Activated CD8-positive, alpha-beta memory T cell treated with anti-CD3 and anti-CD28 coated beads for 4 hours (primary cell): ENCODE results near the gene MKI67.

Source experiments
- DNase-seq, 2 donors: peaks; one replicate each; pipeline ENCODE4 v3.0.0-alpha.2; 2020; ENCODE audit warnings: low read depth in 2 of 2

The MKI67 gene

DNA sequence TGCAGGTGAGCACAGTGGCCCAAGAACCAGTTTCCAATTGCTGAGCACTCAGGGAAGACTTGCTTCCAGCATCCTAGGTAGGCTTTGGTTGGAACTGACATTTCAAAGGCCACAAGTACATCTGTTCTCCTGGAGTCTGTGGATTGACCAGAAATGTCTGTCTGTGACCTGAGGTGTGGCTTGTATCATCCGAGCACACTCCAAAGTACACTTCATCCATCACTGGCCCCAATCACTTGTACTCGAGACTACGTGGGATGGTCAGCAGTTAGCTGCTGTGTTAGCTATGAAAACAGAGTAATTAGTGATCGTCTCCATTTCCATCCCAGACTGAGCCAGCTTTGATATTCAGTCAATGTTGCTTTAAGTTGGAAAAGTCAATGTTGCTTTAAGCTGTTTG, 45.0 kb downstream of the MKI67 start:
- DNase-seq, result no peak

DNA sequence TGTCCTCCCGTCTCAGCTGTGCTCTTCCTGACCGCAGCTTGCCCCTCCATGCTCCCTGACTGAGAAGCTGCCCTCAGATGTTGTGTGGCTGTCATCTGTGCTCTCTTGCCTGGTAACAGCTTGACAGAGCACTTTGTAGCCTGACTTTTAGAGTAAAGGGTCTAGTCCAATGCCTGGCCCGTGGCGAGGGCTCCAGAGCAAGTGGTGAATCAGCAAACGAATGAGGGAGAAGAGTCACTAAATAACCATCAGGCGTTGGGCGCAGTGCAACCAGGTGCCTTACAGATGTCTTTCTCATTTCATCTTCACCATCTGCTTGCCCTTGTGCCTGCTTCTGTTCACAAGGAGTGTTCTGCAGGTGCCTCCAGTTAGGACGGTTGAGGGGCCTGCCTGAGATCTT, 45.6 kb downstream of the MKI67 start:
- DNase-seq, result no peak

DNA sequence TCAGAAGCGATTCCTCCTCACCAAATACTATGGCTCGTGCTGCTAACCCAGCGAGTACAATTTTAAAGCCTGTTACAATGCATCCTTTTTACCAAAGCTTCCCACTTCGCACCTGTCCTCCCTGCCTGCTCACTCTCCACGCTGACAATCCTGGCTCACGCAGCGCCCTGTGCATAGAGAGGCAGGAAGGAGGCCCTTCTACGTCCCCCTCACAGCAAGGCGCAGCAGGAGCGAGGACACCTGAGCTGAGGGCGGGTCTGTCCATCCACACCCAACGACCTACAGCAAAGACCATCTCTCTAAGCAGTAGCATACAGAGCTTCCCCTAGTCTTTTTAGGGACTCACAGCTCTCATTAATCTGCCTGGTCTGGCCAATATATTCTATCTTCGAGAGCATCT, 46.0 kb downstream of the MKI67 start:
- no peak for DNase-seq

DNA sequence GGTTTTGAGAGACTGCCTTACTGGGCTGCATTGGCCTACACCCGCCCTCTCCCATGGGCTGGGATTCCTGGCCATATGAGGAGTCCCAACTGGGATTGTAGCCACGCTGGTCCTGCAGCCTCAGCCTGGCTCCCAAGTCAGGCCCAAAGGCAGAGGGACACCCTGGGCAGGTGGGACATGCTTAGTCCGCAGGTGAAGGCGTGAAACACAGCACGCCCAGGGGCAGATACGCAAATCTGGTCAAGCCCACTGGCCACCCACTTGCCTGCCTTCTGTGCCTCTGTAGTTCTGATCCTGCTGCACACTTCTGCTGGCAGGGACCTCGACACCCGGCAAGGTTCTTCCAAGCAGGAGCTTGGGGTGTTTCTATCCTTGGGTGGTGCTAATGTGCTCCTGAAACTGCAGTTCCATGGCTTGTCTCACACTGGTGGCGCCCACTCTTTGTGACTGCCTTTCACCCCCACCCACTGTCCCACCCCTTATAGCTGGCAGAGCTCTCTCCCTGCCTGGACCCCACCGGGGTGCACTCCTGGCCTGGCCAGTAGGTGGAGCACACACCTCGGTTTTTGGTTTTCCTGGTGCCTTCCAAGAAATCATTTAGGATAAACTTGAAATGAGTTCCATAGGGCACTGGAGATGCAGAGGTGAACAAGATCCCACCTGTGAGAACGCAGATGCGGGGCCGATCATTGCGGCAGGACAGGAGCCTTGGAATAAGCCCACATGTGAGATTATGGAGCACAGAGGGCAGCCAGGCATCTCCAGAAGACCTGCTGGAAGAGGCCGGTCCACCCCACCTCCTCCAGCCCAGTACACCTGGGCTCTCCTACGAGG, 47.9 kb downstream of the MKI67 start:
- DNase-seq, result no peak

DNA sequence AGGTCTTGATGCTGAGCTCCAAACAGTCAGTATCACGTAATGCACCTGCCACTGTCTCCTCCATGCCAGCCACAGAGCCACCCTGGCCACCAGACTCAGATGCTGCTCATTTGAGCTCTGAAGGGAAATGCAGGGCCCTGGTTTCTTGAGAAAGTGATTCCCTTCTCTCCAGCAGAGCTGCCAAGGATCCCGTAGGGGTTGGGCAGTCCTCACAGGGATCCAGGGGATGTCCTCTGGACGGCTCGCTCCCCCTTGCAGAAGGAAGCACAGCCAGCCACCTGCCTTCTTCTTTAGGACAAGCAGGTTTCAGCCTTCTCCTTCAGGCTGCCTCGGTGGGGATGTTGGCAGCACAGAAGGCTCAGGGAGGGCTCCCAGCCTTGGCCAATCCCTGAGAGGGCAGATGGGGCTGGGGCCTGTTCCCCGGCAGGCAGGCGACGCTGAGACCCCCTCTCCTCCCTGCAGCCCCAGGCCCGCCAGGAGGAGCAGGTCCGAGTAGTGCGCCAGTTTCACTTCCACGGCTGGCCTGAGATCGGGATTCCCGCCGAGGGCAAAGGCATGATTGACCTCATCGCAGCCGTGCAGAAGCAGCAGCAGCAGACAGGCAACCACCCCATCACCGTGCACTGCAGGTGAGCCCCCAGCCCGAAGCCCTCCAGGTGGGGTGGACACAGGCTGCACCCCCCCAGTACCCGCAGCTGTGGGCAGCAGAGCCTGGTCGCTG, 48.9 kb downstream of the MKI67 start:
- DNase-seq, result no peak

DNA sequence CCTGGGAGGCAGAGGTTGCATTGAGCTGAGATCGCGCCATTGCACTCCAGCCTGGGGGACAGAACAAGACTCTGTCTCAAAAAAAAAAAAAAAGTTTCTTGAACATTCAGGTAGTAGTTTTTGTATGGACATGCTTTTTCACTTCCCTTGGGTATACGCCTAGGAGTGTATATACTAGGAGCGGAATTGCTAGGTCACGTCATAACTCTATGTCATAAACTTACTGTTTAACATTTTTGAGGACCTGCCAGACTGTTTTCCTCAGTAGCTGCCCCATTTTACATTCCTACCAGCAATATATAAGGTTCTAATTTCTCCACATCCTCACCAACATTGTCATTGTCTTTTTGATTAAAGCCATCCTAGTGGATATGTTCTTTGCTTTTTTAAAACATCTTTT, 51.6 kb downstream of the MKI67 start:
- no peak for DNase-seq

DNA sequence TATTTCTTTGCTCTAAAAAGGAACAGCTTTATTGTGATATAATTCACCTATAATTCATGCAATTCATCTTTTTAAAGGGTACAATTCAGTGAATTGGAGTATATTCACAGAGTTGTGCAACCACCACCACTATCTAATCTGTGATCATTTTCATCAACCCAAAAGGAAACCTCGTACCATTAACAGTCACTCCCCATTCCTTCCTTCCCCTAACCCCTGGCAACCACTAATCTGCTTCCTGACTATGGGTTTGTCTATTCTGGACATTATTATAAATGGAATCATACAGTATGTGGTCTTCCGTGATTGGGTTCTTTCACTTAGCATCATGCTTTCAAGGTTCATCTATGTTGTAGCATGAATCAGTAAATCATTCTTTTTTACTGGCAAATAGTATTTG, 52.3 kb downstream of the MKI67 start:
- DNase-seq, result no peak

DNA sequence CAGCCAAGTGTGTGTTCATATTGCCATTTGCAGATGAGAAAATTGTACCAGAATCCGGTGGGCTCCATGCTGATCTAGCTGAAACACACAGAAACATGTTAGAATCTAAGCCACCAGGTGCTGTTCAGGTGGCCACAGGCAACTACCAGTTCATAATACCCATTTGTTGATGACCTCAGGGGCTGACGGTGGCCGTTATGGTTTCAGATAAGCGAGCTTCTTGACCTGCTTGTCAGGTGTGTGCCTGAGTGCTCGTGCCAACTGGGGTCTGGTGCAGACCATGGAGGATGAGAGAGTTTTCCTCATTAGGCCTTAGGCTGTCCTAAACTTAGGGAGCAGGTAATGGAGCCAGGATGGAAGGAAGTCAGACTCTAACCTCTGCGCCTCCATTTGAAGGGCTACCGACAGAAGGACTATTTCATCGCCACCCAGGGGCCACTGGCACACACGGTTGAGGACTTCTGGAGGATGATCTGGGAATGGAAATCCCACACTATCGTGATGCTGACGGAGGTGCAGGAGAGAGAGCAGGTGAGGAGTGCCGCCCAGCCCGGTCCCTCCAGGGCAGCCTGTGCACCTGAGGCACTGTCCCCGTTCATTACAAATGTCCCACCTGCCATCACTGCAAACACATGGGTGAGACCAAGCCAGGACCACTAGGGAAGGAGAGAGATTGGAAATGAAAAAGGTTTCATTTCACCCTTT, 53.1 kb downstream of the MKI67 start:
- no peak for DNase-seq

DNA sequence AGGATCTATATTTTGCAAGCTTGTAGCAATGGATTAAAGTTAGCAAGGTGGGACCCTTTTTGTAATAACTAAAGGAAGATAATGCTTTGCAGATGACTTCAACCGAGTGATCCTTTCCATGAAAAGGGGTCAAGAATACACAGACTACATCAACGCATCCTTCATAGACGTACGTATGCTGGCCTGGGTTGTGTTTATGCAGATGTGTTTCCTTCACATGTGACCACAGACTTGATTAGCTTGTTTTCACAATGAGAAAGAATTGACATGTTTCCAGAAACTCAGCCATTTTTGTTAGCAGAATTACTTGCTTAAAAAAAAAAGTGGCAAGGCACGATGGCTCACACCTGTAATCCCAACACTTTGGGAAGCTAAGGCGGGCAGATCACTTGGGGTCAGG, 54.2 kb downstream of the MKI67 start:
- DNase-seq, result no peak

DNA sequence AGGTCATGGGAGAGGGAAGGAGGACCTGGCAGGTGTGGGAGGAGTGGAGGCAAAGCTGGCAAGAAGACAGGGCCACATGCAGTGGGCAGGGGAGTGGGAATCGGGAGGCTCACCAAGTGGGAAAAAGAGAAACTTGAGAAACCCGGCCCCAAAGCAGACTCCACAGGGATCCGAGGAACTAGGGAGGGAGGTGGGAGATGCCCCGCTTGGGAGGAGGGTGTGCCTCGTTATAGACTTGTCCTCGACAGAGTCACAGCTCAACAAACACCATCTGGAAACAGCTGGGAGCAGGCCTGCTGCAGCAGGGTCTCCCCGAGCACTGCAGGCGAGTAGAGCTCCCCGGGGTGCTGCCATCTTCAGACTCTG, 54.8 kb downstream of the MKI67 start:
- DNase-seq, result no peak

DNA sequence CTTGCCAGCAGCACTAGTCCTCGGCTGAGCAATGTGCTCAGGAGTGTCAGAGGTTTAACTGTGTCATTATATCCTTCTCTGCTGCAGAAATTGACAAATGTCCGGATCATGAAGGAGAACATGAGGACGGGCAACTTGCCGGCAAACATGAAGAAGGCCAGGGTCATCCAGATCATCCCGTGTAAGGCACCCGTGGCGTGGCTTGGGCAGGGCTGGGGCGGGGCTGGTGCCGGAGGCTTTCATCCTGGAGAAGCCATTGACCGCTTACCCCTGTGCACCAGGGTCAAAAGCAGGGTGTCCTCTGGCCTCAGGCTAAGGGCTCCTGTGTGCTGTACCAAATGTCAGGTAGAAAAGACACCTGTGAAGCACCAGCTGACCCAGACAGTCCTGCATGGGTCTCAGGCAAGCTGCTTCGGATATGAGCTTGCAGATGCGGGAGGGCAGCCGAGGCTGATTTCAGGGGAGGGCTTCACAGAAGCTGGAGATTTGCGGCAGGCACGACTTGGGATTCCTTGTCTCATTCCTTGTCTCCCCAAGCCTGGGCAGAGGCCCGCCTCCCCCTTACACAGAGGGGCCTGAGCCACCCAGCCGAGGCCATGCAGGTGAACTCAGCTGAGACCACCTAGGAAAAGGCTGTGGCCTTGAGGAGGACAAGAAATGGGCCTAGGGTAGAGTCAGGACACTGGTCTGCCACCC, 55.4 kb downstream of the MKI67 start:
- DNase-seq, result no peak

DNA sequence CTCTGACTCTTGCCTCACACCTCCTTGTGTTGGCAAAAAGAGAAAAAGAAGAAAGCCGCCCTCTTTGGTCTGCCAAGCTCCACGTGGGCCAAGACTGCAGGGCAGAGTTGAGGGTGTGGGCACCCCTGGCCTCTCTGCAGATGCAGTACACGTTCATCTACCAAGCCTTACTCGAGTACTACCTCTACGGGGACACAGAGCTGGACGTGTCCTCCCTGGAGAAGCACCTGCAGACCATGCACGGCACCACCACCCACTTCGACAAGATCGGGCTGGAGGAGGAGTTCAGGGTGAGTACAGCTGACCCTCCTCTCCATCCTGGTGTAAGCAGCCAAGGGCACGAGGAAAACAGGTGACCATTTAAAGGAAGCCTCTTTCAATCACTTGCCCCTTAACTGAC, 56.1 kb downstream of the MKI67 start:
- DNase-seq, result no peak

DNA sequence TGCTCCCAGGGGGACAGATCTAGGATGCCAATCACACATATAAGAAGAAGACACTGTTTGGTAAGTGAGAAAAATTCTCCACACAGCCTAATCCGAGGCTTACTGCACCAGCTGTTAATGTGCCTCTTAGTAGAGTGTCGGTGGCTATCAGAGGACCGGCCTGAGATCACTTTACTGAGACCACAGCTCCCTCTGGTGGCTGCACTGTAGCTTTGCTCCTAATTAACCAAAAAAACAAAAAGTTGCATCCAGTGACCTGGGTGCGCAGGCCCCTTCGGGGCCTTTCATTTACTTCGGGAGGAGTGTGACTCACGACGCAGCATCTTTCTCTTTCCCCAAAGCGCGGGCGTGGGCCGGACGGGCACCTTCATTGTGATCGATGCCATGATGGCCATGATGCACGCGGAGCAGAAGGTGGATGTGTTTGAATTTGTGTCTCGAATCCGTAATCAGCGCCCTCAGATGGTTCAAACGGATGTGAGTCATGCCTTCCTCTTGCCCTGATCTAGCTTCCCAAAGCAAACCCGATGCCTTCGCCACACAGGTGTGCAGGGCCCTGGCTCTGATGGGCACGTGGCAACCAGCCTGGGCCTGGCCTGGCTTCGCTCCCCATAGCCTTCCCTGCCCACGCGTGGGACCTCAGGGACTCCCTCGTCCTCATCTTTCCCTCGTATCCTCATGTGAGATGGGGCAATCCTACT, 56.7 kb downstream of the MKI67 start:
- peak; percentile 44 to 59 for DNase-seq

DNA sequence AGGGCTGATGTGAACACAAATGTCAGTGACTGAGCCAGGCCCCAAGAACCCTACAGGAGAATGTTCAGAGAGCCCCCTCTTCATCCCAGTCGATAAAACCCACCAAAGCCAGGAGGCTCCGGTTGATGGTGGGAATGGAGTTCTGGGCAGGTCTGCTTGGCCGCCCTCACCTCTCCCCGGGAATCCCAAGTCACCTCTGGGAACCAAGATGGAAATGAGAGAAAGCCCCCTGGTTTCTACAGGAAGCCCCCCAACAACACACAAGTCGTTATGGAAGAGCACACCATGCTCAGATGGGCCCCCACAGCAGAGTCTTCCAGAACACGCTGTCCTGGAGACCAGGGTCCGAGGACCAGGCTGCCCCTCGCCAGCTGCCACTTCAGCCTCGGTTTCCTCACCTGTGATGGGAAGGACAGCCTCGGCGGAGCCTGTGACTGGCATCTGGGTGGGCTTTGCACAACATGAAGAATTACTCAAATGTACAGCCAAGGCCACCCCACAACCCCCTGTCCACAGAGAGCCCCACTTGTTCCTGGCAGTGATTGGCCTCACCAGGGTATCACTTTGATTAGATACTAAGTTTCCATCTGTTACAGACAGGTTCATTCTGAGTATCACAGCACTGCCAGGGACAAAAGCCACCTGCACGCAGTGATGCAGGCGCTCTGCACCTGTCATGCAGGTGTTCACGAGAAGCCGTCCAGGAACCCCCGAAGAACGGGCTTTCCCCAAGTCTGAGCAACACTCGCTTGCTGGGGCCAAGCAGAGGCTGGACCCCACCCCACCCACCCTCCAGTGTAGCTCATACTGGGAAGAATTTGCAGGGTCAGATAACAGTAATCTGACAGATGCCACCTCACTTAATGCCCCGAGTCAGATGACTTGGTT, 57.6 kb downstream of the MKI67 start:
- no peak for DNase-seq

DNA sequence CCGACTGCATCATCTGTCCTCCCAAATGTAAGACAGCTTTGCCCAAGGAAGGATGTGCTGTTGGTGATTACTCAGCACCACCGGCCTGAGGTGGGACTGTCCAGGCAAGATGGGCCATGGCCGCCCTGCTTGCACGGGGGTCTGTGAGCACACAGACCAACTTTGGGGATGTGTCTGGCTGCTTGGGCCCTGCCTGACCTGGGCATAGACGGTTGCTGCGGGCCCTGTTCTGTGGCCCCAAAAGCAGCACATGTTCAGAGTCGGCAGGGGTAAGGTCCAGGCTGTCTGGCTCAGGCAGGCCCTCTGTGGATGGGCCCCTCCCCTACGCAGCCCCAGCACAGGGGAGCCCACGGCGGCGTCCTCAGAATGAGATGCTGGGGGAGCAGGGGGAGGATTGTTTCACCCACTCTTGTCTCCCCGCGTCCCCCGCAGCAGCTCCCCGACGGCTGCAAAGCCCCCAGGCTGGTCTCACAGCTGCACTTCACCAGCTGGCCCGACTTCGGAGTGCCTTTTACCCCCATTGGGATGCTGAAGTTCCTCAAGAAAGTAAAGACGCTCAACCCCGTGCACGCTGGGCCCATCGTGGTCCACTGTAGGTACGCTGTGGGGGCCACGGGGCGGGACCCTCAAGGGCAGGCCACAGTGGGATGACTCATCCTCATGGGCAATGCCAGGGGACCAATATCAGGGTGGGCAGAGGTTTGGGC, 58.4 kb downstream of the MKI67 start:
- DNase-seq, result no peak

DNA sequence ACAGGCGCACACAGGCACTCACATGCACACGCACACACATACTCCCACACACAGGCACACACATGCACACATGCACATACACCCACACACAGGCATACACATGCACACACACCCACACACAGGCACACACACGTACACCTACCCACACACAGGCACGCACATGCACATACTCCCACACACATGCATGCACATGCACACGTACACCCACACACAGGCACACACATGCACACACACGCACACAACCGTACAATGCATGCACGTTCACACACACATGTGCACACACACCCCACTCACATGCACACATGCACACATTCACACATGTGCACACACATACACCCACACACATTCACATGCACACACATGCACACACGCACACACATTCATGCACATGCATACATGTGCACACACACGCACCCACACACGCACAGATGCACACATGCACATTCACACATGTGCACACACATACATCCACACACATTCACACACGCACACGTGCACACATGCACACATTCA, 59.3 kb downstream of the MKI67 start:
- DNase-seq, result no peak

DNA sequence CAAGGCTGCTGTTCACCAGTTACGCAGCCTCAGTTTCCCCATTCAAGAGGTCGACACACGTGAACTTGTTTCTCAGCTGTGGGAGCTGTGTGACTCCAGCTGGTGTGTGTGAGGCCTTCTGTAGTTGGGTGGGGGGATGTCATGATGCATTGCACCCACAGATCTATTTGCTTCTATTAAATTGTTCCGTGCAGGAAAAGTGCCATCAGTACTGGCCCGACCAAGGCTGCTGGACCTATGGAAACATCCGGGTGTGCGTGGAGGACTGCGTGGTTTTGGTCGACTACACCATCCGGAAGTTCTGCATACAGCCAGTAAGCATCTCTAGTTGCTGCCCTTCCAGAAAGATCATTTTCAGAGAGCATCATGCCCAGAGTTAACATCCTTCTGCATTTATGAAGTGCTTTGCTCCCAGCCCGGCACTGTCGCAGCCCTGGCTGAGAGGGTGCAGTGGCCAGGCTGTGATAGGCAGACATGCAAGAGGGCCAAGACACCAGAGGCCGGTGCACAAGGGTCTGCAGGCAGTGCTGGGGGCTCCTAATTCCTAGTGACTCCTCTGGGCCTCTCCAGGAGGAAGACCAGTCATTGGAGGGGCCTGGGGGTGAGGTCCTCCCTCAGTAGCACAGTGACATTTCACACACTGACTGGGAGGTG, 60.2 kb downstream of the MKI67 start:
- no peak for DNase-seq

DNA sequence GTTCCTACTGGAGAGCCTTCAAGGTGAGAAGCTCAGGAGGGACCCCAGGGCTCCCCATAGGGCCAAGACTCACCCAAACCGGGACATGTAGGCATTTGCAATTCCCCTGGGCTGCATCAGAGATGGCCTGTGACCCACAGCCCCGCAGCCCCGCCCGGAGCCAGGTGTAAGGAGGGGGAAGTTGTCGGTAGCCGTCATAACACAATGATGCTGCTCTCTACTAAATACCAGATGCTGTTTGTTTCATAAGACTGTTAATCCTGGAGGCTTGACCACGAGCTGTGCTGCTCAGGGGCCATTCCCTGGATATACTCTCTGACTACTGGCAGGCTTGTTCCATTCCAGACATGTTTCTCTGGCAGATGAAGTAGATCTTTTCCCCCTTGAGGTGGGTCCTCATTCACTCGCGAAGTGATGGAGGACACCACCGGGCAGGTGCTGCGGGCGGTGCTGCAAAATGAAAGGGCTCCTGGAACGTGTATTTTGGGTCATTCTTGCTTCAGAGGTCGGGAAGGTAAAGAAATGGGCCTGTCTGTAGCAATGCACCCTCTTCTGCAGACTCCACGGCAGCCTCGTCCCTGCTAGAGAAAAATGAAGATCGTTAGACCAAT, 61.1 kb downstream of the MKI67 start:
- DNase-seq, result no peak
